ENCODE results near the gene PALD1. TPM values are rescaled to one million over a fixed set of nuclear protein-coding genes. Genes with fewer than 3 reads are reported as not detected.

The PALD1 gene
- total RNA-seq, 1 donor from 2014 or later: 1.2 TPM

- Mint-ChIP-seq H3K4me3 (ENCODE audit: low read depth) (no peak overlapping the region), H3K27ac (no peak overlapping the region), H3K9me3 (ENCODE audit: low read depth) (no peaks in the 10 kb centered on the region), H3K27me3 (no peaks in the 10 kb centered on the region), H3K4me1 (ENCODE audit: low read depth) (peaks cover 16% of the 10 kb centered on the region), H3K36me3 (ENCODE audit: insufficient read depth) (no peaks in the 10 kb centered on the region)
- TF ChIP-seq CTCF (IDR thresholded peaks at IDR 0.05; ENCODE audit: unreplicated experiment): no peak
- no peak for DNase-seq (ENCODE audit: low spot score, unreplicated experiment)
These were observed 120.3 kb downstream of the PALD1 start for GRCh38 chr10:70598857-70599295.

GRCh38 chr10:70599319-70599718 is 120.8 kb downstream of the PALD1 start:
- no peak for DNase-seq (ENCODE audit: low spot score, unreplicated experiment)
- no peaks in the 10 kb centered on the region for H3K9me3 Mint-ChIP-seq (ENCODE audit: low read depth)
- no peak overlapping the region for H3K27ac Mint-ChIP-seq
- H3K36me3 Mint-ChIP-seq (ENCODE audit: insufficient read depth): no peaks in the 10 kb centered on the region
- H3K27me3 Mint-ChIP-seq: no peaks in the 10 kb centered on the region
- H3K4me1 Mint-ChIP-seq (ENCODE audit: low read depth): peaks cover 16% of the 10 kb centered on the region
- TF ChIP-seq CTCF (IDR thresholded peaks at IDR 0.05; ENCODE audit: unreplicated experiment): no peak
- no peak overlapping the region for H3K4me3 Mint-ChIP-seq (ENCODE audit: low read depth)

- Mint-ChIP-seq H3K36me3 (ENCODE audit: insufficient read depth) (no peaks in the 10 kb centered on the region), H3K27me3 (no peaks in the 10 kb centered on the region), H3K4me1 (ENCODE audit: low read depth) (peaks cover 14% of the 10 kb centered on the region), H3K27ac (no peak overlapping the region), H3K4me3 (ENCODE audit: low read depth) (no peak overlapping the region), H3K9me3 (ENCODE audit: low read depth) (no peaks in the 10 kb centered on the region)
- no peak for DNase-seq (ENCODE audit: low spot score, unreplicated experiment)
- no peak for TF ChIP-seq CTCF (IDR thresholded peaks at IDR 0.05; ENCODE audit: unreplicated experiment)
These were observed 121.2 kb downstream of the PALD1 start for GRCh38 chr10:70599791-70600190.

- Mint-ChIP-seq H3K36me3 (ENCODE audit: insufficient read depth) (no peaks in the 10 kb centered on the region), H3K27ac (no peak overlapping the region), H3K4me3 (ENCODE audit: low read depth) (no peak overlapping the region), H3K9me3 (ENCODE audit: low read depth) (no peaks in the 10 kb centered on the region), H3K4me1 (ENCODE audit: low read depth) (peaks cover 7% of the 10 kb centered on the region), H3K27me3 (no peaks in the 10 kb centered on the region)
- DNase-seq (ENCODE audit: low spot score, unreplicated experiment): no peak
- TF ChIP-seq CTCF (IDR thresholded peaks at IDR 0.05; ENCODE audit: unreplicated experiment): no peak
These were observed 122.2 kb downstream of the PALD1 start for GRCh38 chr10:70600512-70601395.

- H3K9me3 Mint-ChIP-seq (ENCODE audit: low read depth): no peaks in the 10 kb centered on the region
- TF ChIP-seq CTCF (IDR thresholded peaks at IDR 0.05; ENCODE audit: unreplicated experiment): no peak
- DNase-seq (ENCODE audit: low spot score, unreplicated experiment): no peak
- no peak overlapping the region for H3K4me3 Mint-ChIP-seq (ENCODE audit: low read depth)
- H3K27ac Mint-ChIP-seq: no peak overlapping the region
- H3K4me1 Mint-ChIP-seq (ENCODE audit: low read depth): no peaks in the 10 kb centered on the region
- no peaks in the 10 kb centered on the region for H3K36me3 Mint-ChIP-seq (ENCODE audit: insufficient read depth)
- no peaks in the 10 kb centered on the region for H3K27me3 Mint-ChIP-seq
These were observed 123.2 kb downstream of the PALD1 start for GRCh38 chr10:70601746-70602145.
